Measurements from ENCODE around the gene WDR74. TPM values are rescaled to one million over a fixed set of nuclear protein-coding genes. Genes with fewer than 3 reads are reported as not detected.

Gene WDR74
- total and polyA plus RNA-seq, 2 donors (not counting 1 experiment from before 2014, with no cell fraction given) = 122 to 131 TPM

DNA sequence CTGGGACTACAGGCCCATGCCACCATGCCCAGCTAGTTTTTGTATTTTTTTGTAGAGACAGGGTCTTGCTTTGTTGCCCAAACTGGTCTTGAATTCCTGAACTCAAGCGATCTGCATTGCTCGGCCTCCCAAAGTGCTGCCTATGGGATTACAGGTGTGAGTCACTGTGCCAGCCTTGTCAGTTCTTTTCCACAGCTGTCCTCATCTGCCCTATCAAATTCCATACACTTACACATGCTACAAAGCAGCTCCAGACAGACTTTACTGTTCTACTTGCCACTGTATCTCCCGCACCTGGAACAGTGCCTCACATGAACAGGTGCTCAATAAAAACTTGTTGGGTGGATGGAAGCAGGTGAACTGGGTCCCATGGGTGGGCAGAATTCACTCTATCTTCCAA, 15.7 kb downstream of the WDR74 start:
- Histone ChIP-seq H3K79me2 (ENCODE audit: control insufficient read depth, insufficient read depth, low read length) (peaks cover 26% of the 10 kb centered on the region), H3K27ac (ENCODE audit: low read length in 2 of 2) (no peak overlapping the region), H3K9me3 (ENCODE audit: control extremely low read depth in 1 of 3, control insufficient read depth in 2 of 3, insufficient read depth in 1 of 3, low read length in 2 of 3) (no peaks in the 10 kb centered on the region), H3K4me1 (ENCODE audit: control insufficient read depth in 2 of 2, insufficient read depth in 2 of 2, low read length in 2 of 2) (no peaks in the 10 kb centered on the region), H3K4me2 (replicated peaks; ENCODE audit: low read depth, low read length, poor library complexity, severe bottlenecking) (no peak overlapping the region), H3K4me3 (ENCODE audit: control extremely low read depth in 1 of 5, extremely low read depth in 1 of 5, insufficient read depth in 1 of 5, low read depth in 2 of 5, low read length in 4 of 5) (no peak overlapping the region), H2AFZ (ENCODE audit: insufficient read depth, low read depth, low read length, poor library complexity, severe bottlenecking) (no peak overlapping the region), H3K36me3 (replicated peaks in 1 of 2; ENCODE audit: control extremely low read depth in 1 of 2, control insufficient read depth in 1 of 2, extremely low read depth in 1 of 2, insufficient read depth in 2 of 2, low read length in 1 of 2) (peaks cover 9 to 64% of the 10 kb centered on the region in 2 experiments), H4K20me1 (ENCODE audit: control insufficient read depth, insufficient read depth, low read length, poor library complexity, severe bottlenecking) (peaks cover 20% of the 10 kb centered on the region), H3K27me3 (replicated peaks in 1 of 4; ENCODE audit: control extremely low read depth in 1 of 4, control insufficient read depth in 3 of 4, insufficient read depth in 4 of 4, low read length in 3 of 4) (no peaks in the 10 kb centered on the region), H3K9ac (ENCODE audit: low read length) (no peak overlapping the region)
- no peaks in the 10 kb centered on the region for H3K27me3 Mint-ChIP-seq
- WGBS (ENCODE audit: insufficient coverage) = 100% methylated on average over 2 of the region's 3 CpGs
- ATAC-seq (ENCODE audit: low read depth) = no peak
- CTCF ChIA-PET = no interaction called here
- no peak overlapping the region for H3K4me3 Mint-ChIP-seq
- DNase-seq = no peak
- POLR2A ChIA-PET = interaction anchor here (0.9 to 1.0 kb wide), 2 partner anchors 8 to 17 kb away, joined by 3 read pairs; no protein-coding TSS in a partner anchor
- peaks cover 7% of the 10 kb centered on the region for H3K4me1 Mint-ChIP-seq
- intact Hi-C loops (cut with micrococcal nuclease) = no loop called here
- H3K9me3 Mint-ChIP-seq (ENCODE audit: insufficient read depth) = no peaks in the 10 kb centered on the region
- TF ChIP-seq EZH2 (IDR thresholded peaks at IDR 0.05; ENCODE audit: borderline replicate concordance, insufficient read depth, low read depth, low read length, poor library complexity, severe bottlenecking) (no peak), CTCF (IDR thresholded peaks at IDR 0.05) (no peak)
- no peak overlapping the region for H3K27ac Mint-ChIP-seq

DNA sequence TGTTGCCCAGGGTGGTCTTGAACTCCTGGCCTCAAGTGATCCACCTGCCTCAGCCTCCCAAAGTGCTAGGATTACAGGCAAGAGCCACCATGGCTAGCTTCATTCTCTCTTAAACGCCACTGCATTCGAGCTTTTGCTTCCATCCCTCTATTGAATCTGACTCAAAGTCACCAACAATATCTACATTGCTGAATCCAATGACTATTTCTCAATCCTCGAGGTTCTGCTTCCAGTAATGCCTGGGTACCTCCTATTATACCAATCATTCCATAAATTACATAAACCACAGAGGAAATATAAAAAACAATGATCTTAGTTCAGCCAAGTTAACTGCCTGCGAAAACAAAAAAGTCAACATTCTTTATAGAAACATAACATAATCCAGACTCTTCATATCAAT, 22.3 kb downstream of the WDR74 start:
- no peaks in the 10 kb centered on the region for H3K27me3 Mint-ChIP-seq
- no peak overlapping the region for H2AFZ ChIP-seq (ENCODE audit: insufficient read depth, low read depth, low read length, poor library complexity, severe bottlenecking)
- no peaks in the 10 kb centered on the region for H3K9me3 Mint-ChIP-seq (ENCODE audit: insufficient read depth)
- peaks cover 0 to 24% of the 10 kb centered on the region in 2 experiments for H3K36me3 ChIP-seq (replicated peaks in 1 of 2; ENCODE audit: control extremely low read depth in 1 of 2, control insufficient read depth in 1 of 2, extremely low read depth in 1 of 2, insufficient read depth in 2 of 2, low read length in 1 of 2)
- no peak for DNase-seq
- no peak overlapping the region for H3K4me3 Mint-ChIP-seq
- TF ChIP-seq CTCF (IDR thresholded peaks at IDR 0.05) (no peak), EZH2 (IDR thresholded peaks at IDR 0.05; ENCODE audit: borderline replicate concordance, insufficient read depth, low read depth, low read length, poor library complexity, severe bottlenecking) (no peak)
- 92% methylated on average over 3 of the region's 4 CpGs for WGBS (ENCODE audit: insufficient coverage)
- no peak for ATAC-seq (ENCODE audit: low read depth)
- no peak overlapping the region for H3K27ac ChIP-seq (ENCODE audit: low read length in 2 of 2)
- ChIA-PET CTCF (interaction anchor here (0.6 kb wide), 1 partner anchor 936 kb away, joined by 3 read pairs; no protein-coding TSS in a partner anchor), POLR2A (no interaction called here)
- H3K4me1 Mint-ChIP-seq = no peaks in the 10 kb centered on the region
- H3K79me2 ChIP-seq (ENCODE audit: control insufficient read depth, insufficient read depth, low read length) = no peaks in the 10 kb centered on the region
- H3K4me1 ChIP-seq (ENCODE audit: control insufficient read depth in 2 of 2, insufficient read depth in 2 of 2, low read length in 2 of 2) = no peaks in the 10 kb centered on the region
- H3K9me3 ChIP-seq (ENCODE audit: control extremely low read depth in 1 of 3, control insufficient read depth in 2 of 3, insufficient read depth in 1 of 3, low read length in 2 of 3) = no peaks in the 10 kb centered on the region
- H4K20me1 ChIP-seq (ENCODE audit: control insufficient read depth, insufficient read depth, low read length, poor library complexity, severe bottlenecking) = peaks cover 6% of the 10 kb centered on the region
- no peak overlapping the region for H3K4me3 ChIP-seq (ENCODE audit: control extremely low read depth in 1 of 5, extremely low read depth in 1 of 5, insufficient read depth in 1 of 5, low read depth in 2 of 5, low read length in 4 of 5)
- H3K4me2 ChIP-seq (replicated peaks; ENCODE audit: low read depth, low read length, poor library complexity, severe bottlenecking) = no peak overlapping the region
- no peaks in the 10 kb centered on the region for H3K27me3 ChIP-seq (replicated peaks in 1 of 4; ENCODE audit: control extremely low read depth in 1 of 4, control insufficient read depth in 3 of 4, insufficient read depth in 4 of 4, low read length in 3 of 4)
- no peak overlapping the region for H3K9ac ChIP-seq (ENCODE audit: low read length)
- no peak overlapping the region for H3K27ac Mint-ChIP-seq
- intact Hi-C loops (cut with micrococcal nuclease) = no loop called here
